Trophoblast cell (in vitro differentiated cells and primary cell): Measurements from ENCODE around the gene AP2A2.

ENCODE experiments used
- DNase-seq, 2 donors: peaks; one replicate each; pipeline ENCODE4 v3.0.0-alpha.2; 2016
- H2AFZ ChIP-seq: 2 replicates; pipeline ENCODE4 v1.6.1; 2013; ENCODE audit warnings: low read length, moderate library complexity, mild to moderate bottlenecking; ENCODE audit not compliant: insufficient read depth, poor library complexity
- H2AK5ac ChIP-seq: 2 replicates; pipeline ENCODE4 v1.6.1; 2013; ENCODE audit warnings: mild to moderate bottlenecking, low read length
- H2BK120ac ChIP-seq: 2 replicates; pipeline ENCODE4 v1.6.1; 2013; ENCODE audit warnings: low read length, mild to moderate bottlenecking, moderate library complexity; ENCODE audit not compliant: insufficient read depth, poor library complexity
- H2BK12ac ChIP-seq: 2 replicates; pipeline ENCODE4 v1.6.1; 2013; ENCODE audit warnings: mild to moderate bottlenecking, low read length, moderate library complexity
- H2BK5ac ChIP-seq: 2 replicates; pipeline ENCODE4 v1.6.1; 2013; ENCODE audit warnings: low read length, low read depth, moderate library complexity, mild to moderate bottlenecking; ENCODE audit not compliant: poor library complexity
- H3K14ac ChIP-seq: 2 replicates; pipeline ENCODE4 v1.6.1; 2013; ENCODE audit warnings: mild to moderate bottlenecking, low read length
- H3K18ac ChIP-seq: 2 replicates; pipeline ENCODE4 v1.6.1; 2013; ENCODE audit warnings: mild to moderate bottlenecking, low read length
- H3K23ac ChIP-seq: 2 replicates; pipeline ENCODE4 v1.6.1; 2013; ENCODE audit warnings: low read length
- H3K27ac ChIP-seq: 2 replicates; pipeline ENCODE4 v1.5.1; 2013; ENCODE audit warnings: low read depth, mild to moderate bottlenecking, inconsistent platforms, low read length, moderate library complexity
- H3K27me3 ChIP-seq: 2 replicates; pipeline ENCODE4 v1.6.1; 2013; ENCODE audit warnings: inconsistent platforms, mild to moderate bottlenecking, low read length, moderate library complexity; ENCODE audit not compliant: insufficient read depth
- H3K36me3 ChIP-seq, 2 experiments: 1 replicate in 1 of 2; 2 replicates in 1 of 2; pipeline ENCODE4 v1.6.1; 2013; ENCODE audit warnings: low read length in 2 of 2, mild to moderate bottlenecking in 2 of 2, moderate library complexity in 1 of 2; ENCODE audit not compliant: insufficient read depth in 2 of 2, control insufficient read depth in 1 of 2
- H3K4ac ChIP-seq: 2 replicates; pipeline ENCODE4 v1.6.1; 2013; ENCODE audit warnings: low read depth, mild to moderate bottlenecking, low read length, moderate library complexity
- H3K4me1 ChIP-seq, 2 experiments: 1 replicate in 1 of 2; 2 replicates in 1 of 2; pipeline ENCODE4 v1.6.1; 2013; ENCODE audit warnings: low read length in 2 of 2, mild to moderate bottlenecking in 2 of 2, moderate library complexity in 1 of 2; ENCODE audit not compliant: insufficient read depth in 2 of 2, control insufficient read depth in 1 of 2
- H3K4me2 ChIP-seq: 2 replicates; pipeline ENCODE4 v1.6.1; 2013; ENCODE audit warnings: inconsistent platforms, mild to moderate bottlenecking, low read length, moderate library complexity
- H3K4me3 ChIP-seq: 2 replicates; pipeline ENCODE4 v1.5.1; 2013; ENCODE audit warnings: mild to moderate bottlenecking, low read depth, low read length, inconsistent platforms
- H3K79me1 ChIP-seq: one replicate; pipeline ENCODE4 v1.6.1; 2013; ENCODE audit warnings: low read length
- H3K79me2 ChIP-seq: 2 replicates; pipeline ENCODE4 v1.6.1; 2013; ENCODE audit warnings: low read length, mild to moderate bottlenecking; ENCODE audit not compliant: control insufficient read depth, insufficient read depth, poor library complexity
- H3K9ac ChIP-seq: 2 replicates; pipeline ENCODE4 v1.6.1; 2013; ENCODE audit warnings: mild to moderate bottlenecking, low read length
- H3K9me3 ChIP-seq: 2 replicates; pipeline ENCODE4 v1.6.1; 2013; ENCODE audit warnings: low read depth, mild to moderate bottlenecking, control low read depth, inconsistent platforms, low read length; ENCODE audit not compliant: insufficient read depth
- H4K12ac ChIP-seq: 2 replicates; pipeline ENCODE4 v1.6.1; 2013; ENCODE audit warnings: low read depth, mild to moderate bottlenecking, low read length, moderate library complexity
- H4K8ac ChIP-seq: 2 replicates; pipeline ENCODE4 v1.6.1; 2013; ENCODE audit warnings: low read depth, mild to moderate bottlenecking, low read length, moderate library complexity
- H4K91ac ChIP-seq: one replicate; pipeline ENCODE4 v1.6.1; 2013; ENCODE audit warnings: low read depth, mild to moderate bottlenecking, low read length, moderate library complexity
- WGBS: extraction: QIAGEN DNeasy Blood & Tissue Kit; methylation state at CpG from one replicate; pipeline ENCODE4 v1.1.7; 2013; ENCODE audit warnings: missing lambda C conversion rate; ENCODE audit not compliant: insufficient read length, insufficient coverage; ENCODE audit errors: extremely low coverage; 5-methylcytosine and 5-hydroxymethylcytosine counted together

Gene AP2A2

GRCh38 chr11:1008001-1008802 lies 82.5 kb downstream of the AP2A2 start:
- no peak overlapping the region for H3K9ac ChIP-seq
- no peak overlapping the region for H2BK5ac ChIP-seq
- H3K14ac ChIP-seq = no peak overlapping the region
- H3K9me3 ChIP-seq = peaks cover 3% of the 10 kb centered on the region
- H4K8ac ChIP-seq = no peak overlapping the region
- H4K12ac ChIP-seq = no peak overlapping the region
- H4K91ac ChIP-seq = no peak overlapping the region
- no peak overlapping the region for H3K4me3 ChIP-seq
- no peak overlapping the region for H2BK120ac ChIP-seq
- no peak overlapping the region for H3K18ac ChIP-seq
- H2AFZ ChIP-seq = no peak overlapping the region
- H3K79me2 ChIP-seq = no peaks in the 10 kb centered on the region
- no peak overlapping the region for H3K27ac ChIP-seq
- H3K4me1 ChIP-seq = no peaks in the 10 kb centered on the region
- H3K27me3 ChIP-seq = no peaks in the 10 kb centered on the region
- DNase-seq = no peak
- H3K36me3 ChIP-seq = peaks cover 70 to 81% of the 10 kb centered on the region in 2 experiments
- H2BK12ac ChIP-seq = no peak overlapping the region
- H2AK5ac ChIP-seq = no peak overlapping the region
- H3K79me1 ChIP-seq = no peaks in the 10 kb centered on the region
- WGBS = no CpG with 5 or more reads among the region's 38 CpGs
- H3K4me2 ChIP-seq = no peak overlapping the region
- no peak overlapping the region for H3K4ac ChIP-seq
- H3K23ac ChIP-seq = no peak overlapping the region

GRCh38 chr11:1008803-1009145 lies 83.1 kb downstream of the AP2A2 start:
- no peak overlapping the region for H3K4me3 ChIP-seq
- no peak overlapping the region for H3K27ac ChIP-seq
- no peak overlapping the region for H4K91ac ChIP-seq
- H3K4ac ChIP-seq = no peak overlapping the region
- no peak overlapping the region for H3K18ac ChIP-seq
- no peaks in the 10 kb centered on the region for H3K4me1 ChIP-seq
- H3K36me3 ChIP-seq = peaks cover 71 to 82% of the 10 kb centered on the region in 2 experiments
- no peak overlapping the region for H4K8ac ChIP-seq
- H2AFZ ChIP-seq = no peak overlapping the region
- H3K79me1 ChIP-seq = no peaks in the 10 kb centered on the region
- WGBS = no CpG with 5 or more reads among the region's 11 CpGs
- H2BK5ac ChIP-seq = no peak overlapping the region
- H3K23ac ChIP-seq = no peak overlapping the region
- H3K14ac ChIP-seq = no peak overlapping the region
- no peak for DNase-seq
- no peak overlapping the region for H3K9ac ChIP-seq
- peaks cover 3% of the 10 kb centered on the region for H3K9me3 ChIP-seq
- H3K27me3 ChIP-seq = no peaks in the 10 kb centered on the region
- no peak overlapping the region for H2BK120ac ChIP-seq
- H2AK5ac ChIP-seq = no peak overlapping the region
- no peak overlapping the region for H3K4me2 ChIP-seq
- H2BK12ac ChIP-seq = no peak overlapping the region
- H3K79me2 ChIP-seq = no peaks in the 10 kb centered on the region
- H4K12ac ChIP-seq = no peak overlapping the region

- H3K79me2 ChIP-seq = no peaks in the 10 kb centered on the region
- no peak overlapping the region for H3K18ac ChIP-seq
- H4K8ac ChIP-seq = no peak overlapping the region
- H4K12ac ChIP-seq = no peak overlapping the region
- H3K4me1 ChIP-seq = no peaks in the 10 kb centered on the region
- no peak overlapping the region for H4K91ac ChIP-seq
- no peak overlapping the region for H3K23ac ChIP-seq
- no peak overlapping the region for H2BK12ac ChIP-seq
- H3K9me3 ChIP-seq = peaks cover 3% of the 10 kb centered on the region
- no CpG with 5 or more reads among the region's 33 CpGs for WGBS
- H2AFZ ChIP-seq = no peak overlapping the region
- DNase-seq = no peak
- H3K4ac ChIP-seq = no peak overlapping the region
- no peaks in the 10 kb centered on the region for H3K27me3 ChIP-seq
- no peaks in the 10 kb centered on the region for H3K79me1 ChIP-seq
- no peak overlapping the region for H3K4me3 ChIP-seq
- no peak overlapping the region for H3K27ac ChIP-seq
- H3K36me3 ChIP-seq = peaks cover 68 to 80% of the 10 kb centered on the region in 2 experiments
- no peak overlapping the region for H2BK5ac ChIP-seq
- H2BK120ac ChIP-seq = no peak overlapping the region
- H3K14ac ChIP-seq = no peak overlapping the region
- H3K4me2 ChIP-seq = no peak overlapping the region
- H3K9ac ChIP-seq = no peak overlapping the region
- no peak overlapping the region for H2AK5ac ChIP-seq
Measured at GRCh38 chr11:1009371-1009770, 83.7 kb downstream of the AP2A2 start.

GRCh38 chr11:1009991-1010390 lies 84.3 kb downstream of the AP2A2 start:
- H2BK12ac ChIP-seq = no peak overlapping the region
- H2AK5ac ChIP-seq = no peak overlapping the region
- H3K4ac ChIP-seq = no peak overlapping the region
- H2AFZ ChIP-seq = no peak overlapping the region
- H3K4me1 ChIP-seq = no peaks in the 10 kb centered on the region
- no peak overlapping the region for H4K12ac ChIP-seq
- no peak overlapping the region for H2BK5ac ChIP-seq
- no peak overlapping the region for H4K91ac ChIP-seq
- H3K79me2 ChIP-seq = no peaks in the 10 kb centered on the region
- H4K8ac ChIP-seq = no peak overlapping the region
- H3K9ac ChIP-seq = no peak overlapping the region
- no peak for DNase-seq
- no peak overlapping the region for H3K23ac ChIP-seq
- H3K4me2 ChIP-seq = no peak overlapping the region
- H3K14ac ChIP-seq = no peak overlapping the region
- peaks cover 3% of the 10 kb centered on the region for H3K9me3 ChIP-seq
- H3K79me1 ChIP-seq = no peaks in the 10 kb centered on the region
- no peak overlapping the region for H2BK120ac ChIP-seq
- H3K27ac ChIP-seq = no peak overlapping the region
- no peak overlapping the region for H3K4me3 ChIP-seq
- no CpG with 5 or more reads among the region's 17 CpGs for WGBS
- H3K27me3 ChIP-seq = no peaks in the 10 kb centered on the region
- no peak overlapping the region for H3K18ac ChIP-seq
- peaks cover 65 to 74% of the 10 kb centered on the region in 2 experiments for H3K36me3 ChIP-seq
